GM23338 (cell line): Measurements from ENCODE around the gene CEP350. TPM values are rescaled to one million over a fixed set of nuclear protein-coding genes. Genes with fewer than 3 reads are reported as not detected.

Experiments used
- ATAC-seq: fragments of 200-7000 bp; cut with Tn5 transposase; 3 replicates; pipeline ENCODE4 v1.9.1; 2020
- DNase-seq: peaks from one replicate; pipeline ENCODE4 v3.0.0-alpha.2; 2015; ENCODE audit warnings: low spot score
- H2AFZ ChIP-seq: fragments of 200-600 bp; sonication (generic); 2 replicates; pipeline ENCODE4 v1.8.0; 2016; ENCODE audit warnings: antibody characterized with exemption, mild to moderate bottlenecking, moderate library complexity
- H3F3A ChIP-seq: fragments of 200-600 bp; sonication (generic); replicated peaks from 2 replicates; pipeline ENCODE4 v1.8.0; 2017; ENCODE audit warnings: antibody characterized with exemption, mixed run types, low read depth
- H3K27ac ChIP-seq: fragments of 200-600 bp; sonication (generic); 2 replicates; pipeline ENCODE4 v1.6.1; 2016; ENCODE audit warnings: low read depth
- H3K27me3 ChIP-seq: fragments of 200-600 bp; sonication (generic); 2 replicates; pipeline ENCODE4 v1.8.0; 2016; ENCODE audit warnings: mild to moderate bottlenecking, mixed run types, moderate library complexity; ENCODE audit not compliant: insufficient read depth
- H3K36me3 ChIP-seq: fragments of 200-600 bp; sonication (generic); 2 replicates; pipeline ENCODE4 v1.8.0; 2016; ENCODE audit warnings: mild to moderate bottlenecking; ENCODE audit not compliant: insufficient read depth
- H3K4me1 ChIP-seq: fragments of 200-600 bp; sonication (generic); 2 replicates; pipeline ENCODE4 v1.8.0; 2016; ENCODE audit warnings: mild to moderate bottlenecking, moderate library complexity; ENCODE audit not compliant: insufficient read depth
- H3K4me2 ChIP-seq: fragments of 200-600 bp; sonication (generic); 2 replicates; pipeline ENCODE4 v1.7.1; 2017; ENCODE audit warnings: mixed run types
- H3K4me3 ChIP-seq: fragments of 200-600 bp; sonication (generic); 2 replicates; pipeline ENCODE4 v1.6.1; 2016; ENCODE audit warnings: mixed run types
- H3K79me2 ChIP-seq: fragments of 200-600 bp; sonication (generic); replicated peaks from 2 replicates; pipeline ENCODE4 v1.8.0; 2017; ENCODE audit warnings: mild to moderate bottlenecking; ENCODE audit not compliant: insufficient read depth
- H3K9me2 ChIP-seq: fragments of 200-600 bp; sonication (generic); 2 replicates; pipeline ENCODE4 v1.8.0; 2017; ENCODE audit not compliant: insufficient read depth
- H4K20me1 ChIP-seq: fragments of 200-600 bp; sonication (generic); replicated peaks from 2 replicates; pipeline ENCODE4 v1.8.0; 2017; ENCODE audit warnings: mild to moderate bottlenecking; ENCODE audit not compliant: insufficient read depth
- H3K27ac Mint-ChIP-seq: 2 replicates; pipeline ENCODE4 v1.8.0; 2020; ENCODE audit warnings: inconsistent platforms, mild to moderate bottlenecking, moderate library complexity, mixed read lengths
- H3K27me3 Mint-ChIP-seq: 3 replicates; pipeline ENCODE4 v1.8.0; 2022; ENCODE audit warnings: low read depth, mild to moderate bottlenecking, moderate library complexity, mixed read lengths, inconsistent platforms; ENCODE audit not compliant: insufficient read depth, poor library complexity
- H3K36me3 Mint-ChIP-seq: 3 replicates; pipeline ENCODE4 v1.8.0; 2021; ENCODE audit warnings: low read depth, mild to moderate bottlenecking, inconsistent platforms, moderate library complexity, mixed read lengths
- H3K4me1 Mint-ChIP-seq: 3 replicates; pipeline ENCODE4 v1.8.0; 2020; ENCODE audit warnings: mild to moderate bottlenecking, inconsistent platforms, mixed read lengths
- H3K4me3 Mint-ChIP-seq: 3 replicates; pipeline ENCODE4 v1.8.0; 2021; ENCODE audit warnings: moderate library complexity, mild to moderate bottlenecking, inconsistent platforms, mixed read lengths
- H3K9me3 Mint-ChIP-seq: 3 replicates; pipeline ENCODE4 v1.8.0; 2020; ENCODE audit warnings: moderate library complexity, mild to moderate bottlenecking, inconsistent platforms, mixed read lengths
- CREB1 ChIP-seq: fragments of 250-450 bp; sonication (Bioruptor Pico); IDR thresholded peaks from 2 replicates; pipeline ENCODE4 v1.5.0; 2020; ENCODE audit warnings: low read depth, mild to moderate bottlenecking, moderate library complexity
- JUNB ChIP-seq: IDR thresholded peaks from one replicate; pipeline ENCODE4 v1.6.1; 2016; ENCODE audit warnings: antibody characterized with exemption; ENCODE audit not compliant: unreplicated experiment
- NANOG ChIP-seq: IDR thresholded peaks from 2 replicates; pipeline ENCODE4 v1.6.1; 2016; ENCODE audit warnings: antibody characterized with exemption, borderline replicate concordance
- POLR2AphosphoS5 ChIP-seq: IDR thresholded peaks from 2 replicates; pipeline ENCODE4 v1.6.1; 2016; ENCODE audit warnings: antibody characterized with exemption, low read depth
- REST ChIP-seq: IDR thresholded peaks from one replicate; pipeline ENCODE4 v1.6.1; 2018; ENCODE audit warnings: antibody characterized with exemption; ENCODE audit not compliant: unreplicated experiment
- ZNF114 ChIP-seq: fragments of 250-450 bp; sonication (Bioruptor Pico); IDR thresholded peaks from 2 replicates; pipeline ENCODE4 v1.5.0; 2020; ENCODE audit warnings: mild to moderate bottlenecking, moderate library complexity
- ZNF331 ChIP-seq: fragments of 250-450 bp; sonication (Bioruptor Pico); IDR thresholded peaks from 2 replicates; pipeline ENCODE4 v1.5.0; 2020; ENCODE audit warnings: low read depth, mild to moderate bottlenecking, moderate library complexity
- polyA plus RNA-seq: library from polyadenylated mRNA; unstranded; fragments of >200 nt; fragmentation: Nextera tagmentation; extraction: Ambion mirVana; gene quantifications from 2 replicates; pipeline ENCODE4 v1.2.1, GENCODE V29; 2016
- total RNA-seq: library from RNA; depleted of rRNA; stranded (reverse); fragments of >200 nt; shearing (Covaris generic); gene quantifications from 2 replicates; pipeline ENCODE4 v1.2.3, GENCODE V29; 2014
- TF ChIP-seq, protein P1 (sequence below): IDR thresholded peaks from 2 replicates; pipeline ENCODE4 v1.6.1; 2016; ENCODE audit warnings: antibody characterized with exemption
- TF ChIP-seq, protein P2 (sequence below): fragments of 250-450 bp; sonication (Bioruptor Pico); IDR thresholded peaks from 2 replicates; pipeline ENCODE4 v1.5.0; 2020; ENCODE audit warnings: mild to moderate bottlenecking, moderate library complexity

The CEP350 gene
- total and polyA plus RNA-seq, 2 experiments from 2014 or later, result 23.4 to 36.8 TPM

DNA sequence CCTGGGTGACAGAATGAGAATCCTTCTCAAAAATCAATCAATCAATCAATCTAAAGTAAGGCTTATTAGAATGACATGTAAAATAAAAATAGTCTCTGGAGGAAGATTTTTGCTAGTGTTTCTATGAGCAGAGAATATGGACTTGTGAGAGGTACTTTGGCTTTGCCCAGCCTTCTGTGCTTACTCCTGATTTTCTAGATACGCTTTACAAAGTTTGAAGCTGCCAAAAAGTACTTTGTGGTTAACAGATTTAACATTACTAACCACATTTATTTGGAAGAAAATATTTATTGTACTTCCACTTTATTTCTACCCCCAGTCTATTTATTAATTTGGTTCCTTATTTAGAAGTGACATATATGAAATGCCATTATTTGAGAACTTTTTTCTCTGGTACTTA is 41.0 kb downstream of the CEP350 start:
- Histone ChIP-seq H3K79me2 (no peaks in the 10 kb centered on the region), H3K27ac (no peak overlapping the region), H3K36me3 (peaks cover 6% of the 10 kb centered on the region), H3K27me3 (no peaks in the 10 kb centered on the region), H3K9me2 (no peaks in the 10 kb centered on the region), H3K4me2 (no peak overlapping the region), H4K20me1 (0 out of 2 replicates have a peak, but pooled peaks cover 4% of the 10 kb centered on the region), H3F3A (no peaks in the 10 kb centered on the region), H3K4me3 (no peak overlapping the region), H3K4me1 (no peaks in the 10 kb centered on the region), H2AFZ (no peak overlapping the region)
- Mint-ChIP-seq H3K27ac (no peak overlapping the region), H3K27me3 (no peaks in the 10 kb centered on the region), H3K9me3 (no peaks in the 10 kb centered on the region), H3K4me1 (no peaks in the 10 kb centered on the region), H3K36me3 (peaks cover 11% of the 10 kb centered on the region; the same call in 2 of the 3 replicates), H3K4me3 (no peak overlapping the region)
- TF ChIP-seq REST (no peak), CREB1 (no peak), ZNF331 (CRISPR knock-in tag) (no peak), JUNB (no peak), NANOG (no peak)
- TF ChIP-seq, protein P1, sequence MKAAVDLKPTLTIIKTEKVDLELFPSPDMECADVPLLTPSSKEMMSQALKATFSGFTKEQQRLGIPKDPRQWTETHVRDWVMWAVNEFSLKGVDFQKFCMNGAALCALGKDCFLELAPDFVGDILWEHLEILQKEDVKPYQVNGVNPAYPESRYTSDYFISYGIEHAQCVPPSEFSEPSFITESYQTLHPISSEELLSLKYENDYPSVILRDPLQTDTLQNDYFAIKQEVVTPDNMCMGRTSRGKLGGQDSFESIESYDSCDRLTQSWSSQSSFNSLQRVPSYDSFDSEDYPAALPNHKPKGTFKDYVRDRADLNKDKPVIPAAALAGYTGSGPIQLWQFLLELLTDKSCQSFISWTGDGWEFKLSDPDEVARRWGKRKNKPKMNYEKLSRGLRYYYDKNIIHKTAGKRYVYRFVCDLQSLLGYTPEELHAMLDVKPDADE, result no peak
- ATAC-seq, result no peak
- no peak for DNase-seq

GRCh38 chr1:179996099-179996498 is 41.5 kb downstream of the CEP350 start:
- no peaks in the 10 kb centered on the region for H3F3A ChIP-seq
- DNase-seq (no peak), ATAC-seq (no peak)
- Mint-ChIP-seq H3K36me3 (peaks cover 11% of the 10 kb centered on the region; the same call in 2 of the 3 replicates), H3K4me1 (no peaks in the 10 kb centered on the region), H3K4me3 (no peak overlapping the region), H3K27me3 (no peaks in the 10 kb centered on the region), H3K27ac (no peak overlapping the region), H3K9me3 (no peaks in the 10 kb centered on the region)
- H3K9me2 ChIP-seq, result no peaks in the 10 kb centered on the region
- H3K36me3 ChIP-seq, result peaks cover 6% of the 10 kb centered on the region
- no peaks in the 10 kb centered on the region for H3K79me2 ChIP-seq
- H3K4me3 ChIP-seq, result no peak overlapping the region
- 0 out of 2 replicates have a peak, but pooled peaks cover 4% of the 10 kb centered on the region for H4K20me1 ChIP-seq
- no peak overlapping the region for H3K27ac ChIP-seq
- H3K27me3 ChIP-seq, result no peaks in the 10 kb centered on the region
- H2AFZ ChIP-seq, result no peak overlapping the region
- no peaks in the 10 kb centered on the region for H3K4me1 ChIP-seq
- H3K4me2 ChIP-seq, result no peak overlapping the region
- TF ChIP-seq JUNB (no peak), ZNF114 (CRISPR knock-in tag) (no peak), CREB1 (no peak), POLR2AphosphoS5 (no peak)
- TF ChIP-seq, protein P2, sequence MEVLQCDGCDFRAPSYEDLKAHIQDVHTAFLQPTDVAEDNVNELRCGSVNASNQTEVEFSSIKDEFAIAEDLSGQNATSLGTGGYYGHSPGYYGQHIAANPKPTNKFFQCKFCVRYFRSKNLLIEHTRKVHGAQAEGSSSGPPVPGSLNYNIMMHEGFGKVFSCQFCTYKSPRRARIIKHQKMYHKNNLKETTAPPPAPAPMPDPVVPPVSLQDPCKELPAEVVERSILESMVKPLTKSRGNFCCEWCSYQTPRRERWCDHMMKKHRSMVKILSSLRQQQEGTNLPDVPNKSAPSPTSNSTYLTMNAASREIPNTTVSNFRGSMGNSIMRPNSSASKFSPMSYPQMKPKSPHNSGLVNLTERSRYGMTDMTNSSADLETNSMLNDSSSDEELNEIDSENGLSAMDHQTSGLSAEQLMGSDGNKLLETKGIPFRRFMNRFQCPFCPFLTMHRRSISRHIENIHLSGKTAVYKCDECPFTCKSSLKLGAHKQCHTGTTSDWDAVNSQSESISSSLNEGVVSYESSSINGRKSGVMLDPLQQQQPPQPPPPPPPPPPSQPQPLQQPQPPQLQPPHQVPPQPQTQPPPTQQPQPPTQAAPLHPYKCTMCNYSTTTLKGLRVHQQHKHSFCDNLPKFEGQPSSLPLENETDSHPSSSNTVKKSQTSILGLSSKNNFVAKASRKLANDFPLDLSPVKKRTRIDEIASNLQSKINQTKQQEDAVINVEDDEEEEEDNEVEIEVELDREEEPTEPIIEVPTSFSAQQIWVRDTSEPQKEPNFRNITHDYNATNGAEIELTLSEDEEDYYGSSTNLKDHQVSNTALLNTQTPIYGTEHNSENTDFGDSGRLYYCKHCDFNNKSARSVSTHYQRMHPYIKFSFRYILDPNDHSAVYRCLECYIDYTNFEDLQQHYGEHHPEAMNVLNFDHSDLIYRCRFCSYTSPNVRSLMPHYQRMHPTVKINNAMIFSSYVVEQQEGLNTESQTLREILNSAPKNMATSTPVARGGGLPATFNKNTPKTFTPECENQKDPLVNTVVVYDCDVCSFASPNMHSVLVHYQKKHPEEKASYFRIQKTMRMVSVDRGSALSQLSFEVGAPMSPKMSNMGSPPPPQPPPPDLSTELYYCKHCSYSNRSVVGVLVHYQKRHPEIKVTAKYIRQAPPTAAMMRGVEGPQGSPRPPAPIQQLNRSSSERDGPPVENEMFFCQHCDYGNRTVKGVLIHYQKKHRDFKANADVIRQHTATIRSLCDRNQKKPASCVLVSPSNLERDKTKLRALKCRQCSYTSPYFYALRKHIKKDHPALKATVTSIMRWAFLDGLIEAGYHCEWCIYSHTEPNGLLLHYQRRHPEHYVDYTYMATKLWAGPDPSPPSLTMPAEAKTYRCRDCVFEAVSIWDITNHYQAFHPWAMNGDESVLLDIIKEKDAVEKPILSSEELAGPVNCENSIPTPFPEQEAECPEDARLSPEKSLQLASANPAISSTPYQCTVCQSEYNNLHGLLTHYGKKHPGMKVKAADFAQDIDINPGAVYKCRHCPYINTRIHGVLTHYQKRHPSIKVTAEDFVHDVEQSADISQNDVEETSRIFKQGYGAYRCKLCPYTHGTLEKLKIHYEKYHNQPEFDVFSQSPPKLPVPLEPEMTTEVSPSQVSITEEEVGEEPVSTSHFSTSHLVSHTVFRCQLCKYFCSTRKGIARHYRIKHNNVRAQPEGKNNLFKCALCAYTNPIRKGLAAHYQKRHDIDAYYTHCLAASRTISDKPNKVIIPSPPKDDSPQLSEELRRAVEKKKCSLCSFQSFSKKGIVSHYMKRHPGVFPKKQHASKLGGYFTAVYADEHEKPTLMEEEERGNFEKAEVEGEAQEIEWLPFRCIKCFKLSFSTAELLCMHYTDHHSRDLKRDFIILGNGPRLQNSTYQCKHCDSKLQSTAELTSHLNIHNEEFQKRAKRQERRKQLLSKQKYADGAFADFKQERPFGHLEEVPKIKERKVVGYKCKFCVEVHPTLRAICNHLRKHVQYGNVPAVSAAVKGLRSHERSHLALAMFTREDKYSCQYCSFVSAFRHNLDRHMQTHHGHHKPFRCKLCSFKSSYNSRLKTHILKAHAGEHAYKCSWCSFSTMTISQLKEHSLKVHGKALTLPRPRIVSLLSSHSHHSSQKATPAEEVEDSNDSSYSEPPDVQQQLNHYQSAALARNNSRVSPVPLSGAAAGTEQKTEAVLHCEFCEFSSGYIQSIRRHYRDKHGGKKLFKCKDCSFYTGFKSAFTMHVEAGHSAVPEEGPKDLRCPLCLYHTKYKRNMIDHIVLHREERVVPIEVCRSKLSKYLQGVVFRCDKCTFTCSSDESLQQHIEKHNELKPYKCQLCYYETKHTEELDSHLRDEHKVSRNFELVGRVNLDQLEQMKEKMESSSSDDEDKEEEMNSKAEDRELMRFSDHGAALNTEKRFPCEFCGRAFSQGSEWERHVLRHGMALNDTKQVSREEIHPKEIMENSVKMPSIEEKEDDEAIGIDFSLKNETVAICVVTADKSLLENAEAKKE (CRISPR knock-in tag), result no peak
